Natural killer cell (primary cell): ENCODE measurements around the gene PECR. TPM values are rescaled to one million over a fixed set of nuclear protein-coding genes. Genes with fewer than 3 reads are reported as not detected.

Source experiments
- ATAC-seq, 3 donors: fragments of 150-1000 bp in 2 of 3; fragments of 200-7000 bp in 1 of 3; cut with Tn5 transposase; 1 replicate in 1 of 3; 2 replicates in 2 of 3; pipeline ENCODE4 v1.10.0; 2021; ENCODE audit warnings: mild to moderate bottlenecking in 2 of 3, moderate library complexity in 2 of 3
- DNase-seq, 2 donors: peaks; one replicate each; pipeline versions ENCODE4 v3.0.0 to v3.0.0-alpha.2; 2013 to 2021; ENCODE audit warnings: mixed read lengths in 1 of 2
- H3K27ac ChIP-seq: one replicate; pipeline ENCODE4 v1.5.1; 2013; ENCODE audit warnings: mild to moderate bottlenecking, low read length
- H3K27me3 ChIP-seq: one replicate; pipeline ENCODE4 v1.6.1; 2013; ENCODE audit warnings: low read length; ENCODE audit not compliant: control insufficient read depth, insufficient read depth
- H3K36me3 ChIP-seq: one replicate; pipeline ENCODE4 v1.6.1; 2013; ENCODE audit warnings: low read length; ENCODE audit not compliant: control insufficient read depth, insufficient read depth
- H3K4me1 ChIP-seq: one replicate; pipeline ENCODE4 v1.6.1; 2013; ENCODE audit warnings: low read length; ENCODE audit not compliant: control insufficient read depth, insufficient read depth
- H3K4me3 ChIP-seq: one replicate; pipeline ENCODE4 v1.5.1; 2013; ENCODE audit warnings: low read length
- H3K9me3 ChIP-seq: one replicate; pipeline ENCODE4 v1.6.1; 2013; ENCODE audit warnings: low read length; ENCODE audit not compliant: control insufficient read depth, insufficient read depth
- H3K27ac Mint-ChIP-seq, 2 donors: one replicate each; pipeline ENCODE4 v1.8.0; 2022; ENCODE audit warnings: mild to moderate bottlenecking in 2 of 2, mixed read lengths in 2 of 2, moderate library complexity in 1 of 2
- H3K27me3 Mint-ChIP-seq, 2 donors: one replicate each; pipeline ENCODE4 v1.8.0; 2022; ENCODE audit warnings: low read depth in 2 of 2, mixed read lengths in 2 of 2
- H3K36me3 Mint-ChIP-seq: one replicate; pipeline ENCODE4 v1.8.0; 2022; ENCODE audit warnings: mixed read lengths
- H3K4me1 Mint-ChIP-seq, 2 donors: one replicate each; pipeline ENCODE4 v1.8.0; 2022; ENCODE audit warnings: mixed read lengths in 2 of 2
- H3K4me3 Mint-ChIP-seq: one replicate; pipeline ENCODE4 v1.8.0; 2022; ENCODE audit warnings: mild to moderate bottlenecking, moderate library complexity, mixed read lengths
- H3K9me3 Mint-ChIP-seq, 2 donors: one replicate each; pipeline ENCODE4 v1.8.0; 2022; ENCODE audit warnings: mixed read lengths in 2 of 2
- whole genome bisulfite sequencing: methylation state at CpG from one replicate; pipeline ENCODE4 v1.1.7; 2013; ENCODE audit warnings: missing lambda C conversion rate; ENCODE audit not compliant: insufficient coverage; 5-methylcytosine and 5-hydroxymethylcytosine counted together
- intact Hi-C: fragments of 100-400 bp; cut with micrococcal nuclease; formaldehyde crosslinking; loops from one replicate; pipeline ENCODE4 v1.14.2; 2022
- total RNA-seq, 4 donors: library from RNA; stranded (reverse); fragments of 120-200 nt in 1 of 4; gene quantifications; one replicate each; pipeline versions ENCODE4 v1.2.3 to v1.2.4, GENCODE V29; 2013 to 2022
- TF ChIP-seq, protein P1 (sequence below): fragments of 200-600 bp; IDR thresholded peaks from one replicate; pipeline ENCODE4 v1.8.0; 2022; ENCODE audit warnings: antibody characterized with exemption

PECR gene
- total RNA-seq = 10 to 100 TPM; 15.4 to 25.7 (median 17.5) TPM
- 32.8 TPM for total RNA-seq (2013)

DNA sequence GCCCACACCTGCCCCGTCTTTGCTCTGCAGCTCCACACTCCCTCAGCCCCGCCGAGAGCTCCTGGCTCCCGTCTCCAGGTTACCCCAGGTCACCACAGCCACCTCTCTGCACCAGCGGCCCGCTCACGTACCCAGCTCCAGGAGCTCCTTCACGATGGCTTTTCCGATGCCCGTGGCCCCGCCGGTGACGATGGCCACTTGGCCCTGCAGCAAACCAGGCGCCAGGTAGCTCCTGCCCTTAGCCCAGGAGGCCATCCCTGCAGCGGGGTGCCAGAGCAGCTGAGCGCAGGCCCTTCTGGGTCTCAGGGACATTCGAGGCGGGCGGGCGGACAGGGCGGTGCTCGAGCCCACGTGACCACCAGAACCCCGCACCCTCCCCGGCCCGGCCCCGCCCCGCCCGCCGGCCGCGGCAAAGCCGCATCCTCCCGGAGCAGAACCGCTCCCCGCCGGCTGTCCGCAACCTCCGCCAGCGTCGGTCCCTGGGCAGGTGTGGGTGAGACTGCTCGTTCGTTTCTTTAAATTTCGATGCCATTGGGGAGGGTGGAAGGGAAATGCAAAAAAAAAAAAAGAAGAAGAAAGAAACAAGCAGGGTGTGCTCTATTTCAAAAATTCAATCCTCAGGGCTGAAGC is at the start of gene PECR, which contains the start of gene TMEM169:
Gene PECR, minus strand, starts transcription at position 323 of the 630 bp plus-strand sequence. Its CDS starts 68 bp downstream, at position 255.
Gene TMEM169, plus strand, starts transcription at position 433 of the 630 bp plus-strand sequence. CDS start 14,045 bp downstream, outside the sequence.
- no peaks in the 10 kb centered on the region for H3K36me3 ChIP-seq
- peak within 1 kb of the TSS; percentile 75 for H3K4me3 ChIP-seq
- DNase-seq (peak; percentile 72 to 81), ATAC-seq (peak; percentile 94 to 97 (median 95))
- H3K36me3 Mint-ChIP-seq = no peaks in the 10 kb centered on the region
- H3K9me3 Mint-ChIP-seq = no peaks in the 10 kb centered on the region
- intact Hi-C loops = no loop called here
- H3K27me3 Mint-ChIP-seq = no peaks in the 10 kb centered on the region
- no peaks in the 10 kb centered on the region for H3K9me3 ChIP-seq
- peaks cover 38% of the 10 kb centered on the region for H3K4me1 ChIP-seq
- no peaks in the 10 kb centered on the region for H3K27me3 ChIP-seq
- TF ChIP-seq, protein P1, sequence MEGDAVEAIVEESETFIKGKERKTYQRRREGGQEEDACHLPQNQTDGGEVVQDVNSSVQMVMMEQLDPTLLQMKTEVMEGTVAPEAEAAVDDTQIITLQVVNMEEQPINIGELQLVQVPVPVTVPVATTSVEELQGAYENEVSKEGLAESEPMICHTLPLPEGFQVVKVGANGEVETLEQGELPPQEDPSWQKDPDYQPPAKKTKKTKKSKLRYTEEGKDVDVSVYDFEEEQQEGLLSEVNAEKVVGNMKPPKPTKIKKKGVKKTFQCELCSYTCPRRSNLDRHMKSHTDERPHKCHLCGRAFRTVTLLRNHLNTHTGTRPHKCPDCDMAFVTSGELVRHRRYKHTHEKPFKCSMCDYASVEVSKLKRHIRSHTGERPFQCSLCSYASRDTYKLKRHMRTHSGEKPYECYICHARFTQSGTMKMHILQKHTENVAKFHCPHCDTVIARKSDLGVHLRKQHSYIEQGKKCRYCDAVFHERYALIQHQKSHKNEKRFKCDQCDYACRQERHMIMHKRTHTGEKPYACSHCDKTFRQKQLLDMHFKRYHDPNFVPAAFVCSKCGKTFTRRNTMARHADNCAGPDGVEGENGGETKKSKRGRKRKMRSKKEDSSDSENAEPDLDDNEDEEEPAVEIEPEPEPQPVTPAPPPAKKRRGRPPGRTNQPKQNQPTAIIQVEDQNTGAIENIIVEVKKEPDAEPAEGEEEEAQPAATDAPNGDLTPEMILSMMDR = no peak
- peak within 1 kb of the TSS; percentile 85 to 87 for H3K27ac Mint-ChIP-seq
- peak within 1 kb of the TSS; percentile 99 for H3K4me3 Mint-ChIP-seq
- WGBS = under 1% methylated on average over 44 of the region's 44 CpGs
- H3K4me1 Mint-ChIP-seq = peaks cover 42 to 45% of the 10 kb centered on the region in 2 donors
- H3K27ac ChIP-seq = peak within 1 kb of the TSS; percentile 71

DNA sequence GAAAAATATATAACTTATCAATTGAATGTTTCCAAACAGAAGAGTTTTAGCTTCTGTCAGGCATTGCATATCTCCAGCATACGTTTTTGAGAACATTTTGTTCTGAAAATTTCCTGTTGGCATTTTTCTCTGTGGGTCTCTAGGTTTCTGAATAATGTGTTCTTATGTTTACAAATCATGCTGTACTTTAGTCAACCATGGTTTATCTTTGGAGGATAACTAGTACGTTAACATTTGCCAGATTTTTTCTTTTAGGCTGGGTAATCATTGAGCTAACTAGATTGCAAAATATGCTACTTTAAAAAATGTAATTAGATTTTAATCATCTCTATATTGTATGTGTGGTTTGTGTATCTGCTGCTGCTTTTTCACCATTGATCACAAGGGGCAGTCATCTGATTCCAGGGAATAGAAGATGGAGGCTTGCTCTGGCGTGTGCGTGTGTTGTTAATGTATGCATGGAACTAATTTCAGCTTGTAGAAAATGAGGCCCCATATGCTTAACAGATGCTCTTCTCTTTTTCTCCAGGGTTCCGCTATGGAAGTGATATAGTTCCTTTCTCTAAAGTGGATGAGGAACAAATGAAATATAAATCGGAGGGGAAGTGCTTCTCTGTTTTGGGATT is 48.9 kb upstream of the PECR start:
- intact Hi-C loops = no loop called here
- DNase-seq (no peak), ATAC-seq (no peak)
- Histone ChIP-seq H3K36me3 (peaks cover 95% of the 10 kb centered on the region), H3K4me3 (no peak overlapping the region), H3K4me1 (no peaks in the 10 kb centered on the region), H3K9me3 (no peaks in the 10 kb centered on the region), H3K27me3 (no peaks in the 10 kb centered on the region), H3K27ac (no peak overlapping the region)
- Mint-ChIP-seq H3K9me3 (no peaks in the 10 kb centered on the region), H3K27me3 (no peaks in the 10 kb centered on the region), H3K4me1 (peaks cover 19 to 39% of the 10 kb centered on the region in 2 donors), H3K36me3 (peaks cover 69% of the 10 kb centered on the region), H3K27ac (no peak overlapping the region), H3K4me3 (no peak overlapping the region)
- WGBS = 95% methylated on average over 6 of the region's 6 CpGs
- TF ChIP-seq, protein P1 = no peak

DNA sequence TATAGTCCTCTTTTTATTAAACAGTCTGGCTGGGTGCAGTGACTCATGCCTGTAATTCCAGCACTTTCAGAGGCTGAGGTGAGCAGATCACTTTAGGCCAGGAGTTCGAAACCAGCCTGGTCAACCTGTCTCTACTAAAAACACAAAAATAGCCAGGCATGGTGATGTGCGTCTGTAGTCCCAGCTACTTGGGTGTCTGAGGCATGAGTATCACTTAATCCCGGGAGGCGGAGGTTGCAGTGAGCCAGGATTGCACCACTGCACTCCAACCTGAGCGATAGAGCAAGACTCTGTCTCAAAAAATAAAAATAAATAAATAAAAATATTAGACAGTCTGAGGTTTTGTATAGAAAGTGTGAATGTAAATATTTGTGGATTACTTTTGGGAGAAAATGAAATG is 45.3 kb upstream of the PECR start:
- H3K4me1 ChIP-seq = no peaks in the 10 kb centered on the region
- no peak overlapping the region for H3K4me3 Mint-ChIP-seq
- peaks cover 26 to 28% of the 10 kb centered on the region in 2 donors for H3K4me1 Mint-ChIP-seq
- WGBS = 95% methylated on average over 4 of the region's 5 CpGs
- no peaks in the 10 kb centered on the region for H3K9me3 ChIP-seq
- H3K9me3 Mint-ChIP-seq = no peaks in the 10 kb centered on the region
- peaks cover 94% of the 10 kb centered on the region for H3K36me3 ChIP-seq
- DNase-seq (no peak), ATAC-seq (no peak)
- H3K4me3 ChIP-seq = no peak overlapping the region
- no peak overlapping the region for H3K27ac ChIP-seq
- intact Hi-C loops = no loop called here
- H3K27ac Mint-ChIP-seq = peak overlapping the region; percentile 47 to 66
- H3K27me3 ChIP-seq = no peaks in the 10 kb centered on the region
- peaks cover 53% of the 10 kb centered on the region for H3K36me3 Mint-ChIP-seq
- no peaks in the 10 kb centered on the region for H3K27me3 Mint-ChIP-seq
- TF ChIP-seq, protein P1 = no peak
